Activated T-cell treated with anti-CD3 and anti-CD28 coated beads, Interleukin-2, amount 50 U/mL, for 1 hour (primary cell): ENCODE data around the gene MRPL27.

Experiments
- DNase-seq: peaks from one replicate; pipeline ENCODE4 v3.0.0-alpha.2; 2020

MRPL27 gene

DNA sequence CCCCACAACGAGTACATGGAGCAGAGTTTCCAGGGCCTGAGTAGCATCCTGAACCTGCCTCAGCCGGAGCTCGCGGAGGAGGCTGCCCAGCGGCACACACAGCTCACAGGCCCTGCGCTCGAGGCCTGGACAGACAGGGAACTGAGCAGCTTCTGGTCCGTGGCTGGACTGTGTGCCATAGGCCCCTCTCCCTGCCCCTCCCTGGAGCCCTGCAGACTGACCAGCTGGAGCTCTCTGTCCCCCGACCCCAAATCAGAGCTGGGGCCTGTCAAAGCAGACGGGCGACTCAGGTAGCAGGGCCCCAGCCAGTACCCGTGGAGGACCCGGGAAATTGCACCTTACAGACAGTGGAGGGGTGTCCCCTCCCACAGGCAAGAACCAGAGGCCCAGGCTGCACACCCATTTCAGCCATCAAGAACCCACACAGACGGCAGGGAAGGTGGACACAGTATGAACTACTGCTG is 13.0 kb downstream of the MRPL27 start:
- DNase-seq, result peak; percentile 15

DNA sequence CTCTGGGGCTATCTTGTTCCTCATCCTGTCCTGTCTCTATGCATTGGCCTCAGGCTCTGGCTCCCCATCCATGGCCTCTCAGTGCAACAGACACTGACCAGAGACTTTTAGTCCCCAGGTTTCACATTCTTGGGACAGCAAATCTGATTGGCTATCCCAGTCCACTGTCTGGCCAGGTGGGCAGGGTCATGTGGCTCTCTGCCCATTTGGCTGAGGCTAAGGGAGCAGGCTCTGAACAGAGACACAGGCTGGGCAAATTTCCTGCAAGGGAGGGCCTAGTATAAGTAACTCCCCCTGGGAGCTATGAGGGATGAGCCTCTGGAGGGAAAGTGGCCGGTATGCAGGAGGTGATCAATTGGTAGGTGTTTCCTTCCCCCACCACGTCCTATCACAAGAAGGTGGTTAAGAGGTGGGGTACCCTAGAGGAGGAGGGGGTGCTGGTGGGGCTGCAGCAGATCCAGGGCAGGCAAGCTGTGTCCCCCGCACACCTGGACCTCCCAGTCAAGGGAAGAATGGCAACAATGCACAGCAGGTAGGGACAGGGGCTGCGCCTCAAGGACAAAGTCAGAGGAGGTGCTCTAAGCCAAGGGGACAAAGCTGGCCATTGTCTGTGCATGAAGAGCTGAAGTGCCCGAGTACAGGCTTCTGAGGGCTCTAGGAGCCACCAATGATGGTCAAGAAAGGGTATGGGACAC is 13.8 kb downstream of the MRPL27 start:
- DNase-seq, result peak; percentile 12

DNA sequence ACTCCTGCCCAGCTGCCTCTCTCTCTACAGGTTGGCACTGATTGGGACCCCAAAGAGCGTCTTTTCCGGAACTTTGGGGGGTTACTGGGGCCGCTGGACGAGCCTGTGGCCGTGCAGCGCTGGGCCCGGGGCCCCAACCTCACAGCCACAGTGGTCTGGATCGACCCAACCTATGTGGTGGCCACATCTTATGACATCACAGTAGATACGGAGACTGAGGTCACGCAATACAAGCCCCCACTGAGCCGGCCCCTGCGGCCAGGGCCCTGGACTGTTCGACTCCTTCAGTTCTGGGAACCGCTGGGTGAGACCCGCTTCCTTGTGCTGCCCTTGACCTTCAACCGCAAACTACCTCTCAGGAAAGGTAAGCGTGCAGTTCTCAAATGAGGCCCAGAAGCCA is 14.8 kb downstream of the MRPL27 start:
- no peak for DNase-seq

DNA sequence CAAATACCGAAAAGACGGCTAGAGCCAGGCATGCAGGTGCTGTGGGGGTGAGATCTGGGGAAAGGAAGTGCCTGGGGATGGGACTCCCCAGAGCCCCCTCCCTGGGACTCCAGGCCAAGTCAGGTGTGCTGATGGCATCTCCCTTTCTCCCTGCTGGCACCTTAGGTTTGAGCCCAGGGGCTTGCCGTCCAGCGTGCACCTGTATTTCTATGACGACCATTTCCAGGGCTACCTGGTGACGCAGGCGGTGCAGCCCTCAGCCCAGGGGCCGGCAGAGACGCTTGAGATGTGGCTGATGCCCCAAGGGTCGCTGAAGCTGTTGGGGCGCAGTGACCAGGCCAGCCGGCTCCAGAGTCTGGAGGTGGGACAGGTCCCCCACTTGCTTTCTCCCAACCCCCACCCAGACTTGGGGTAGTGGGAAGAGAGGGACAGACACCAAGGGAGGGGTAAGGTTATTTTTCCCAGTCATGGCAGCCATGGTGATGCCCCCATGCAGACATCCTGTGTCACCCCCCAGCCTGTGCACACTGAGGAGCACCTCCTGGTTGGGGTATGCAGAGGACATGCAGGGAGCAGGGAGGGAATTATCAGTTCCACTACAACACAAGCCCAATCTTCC is 16.0 kb downstream of the MRPL27 start:
- peak; percentile 8 for DNase-seq

DNA sequence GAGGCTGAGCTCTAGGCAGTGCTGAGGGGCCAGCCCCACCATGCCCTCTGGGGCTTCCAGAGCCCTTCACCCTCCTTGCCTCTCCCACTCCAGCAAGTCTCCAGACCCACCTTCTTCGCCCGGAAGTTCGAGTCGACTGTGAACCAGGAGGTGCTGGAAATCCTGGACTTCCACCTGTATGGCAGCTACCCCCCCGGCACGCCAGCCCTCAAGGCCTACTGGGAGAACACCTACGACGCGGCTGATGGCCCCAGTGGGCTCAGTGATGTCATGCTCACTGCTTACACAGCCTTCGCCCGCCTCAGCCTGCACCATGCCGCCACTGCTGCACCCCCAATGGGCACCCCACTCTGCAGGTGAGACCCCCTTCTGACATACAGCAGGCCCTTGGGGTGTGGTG is 16.6 kb downstream of the MRPL27 start:
- peak; percentile 15 for DNase-seq

DNA sequence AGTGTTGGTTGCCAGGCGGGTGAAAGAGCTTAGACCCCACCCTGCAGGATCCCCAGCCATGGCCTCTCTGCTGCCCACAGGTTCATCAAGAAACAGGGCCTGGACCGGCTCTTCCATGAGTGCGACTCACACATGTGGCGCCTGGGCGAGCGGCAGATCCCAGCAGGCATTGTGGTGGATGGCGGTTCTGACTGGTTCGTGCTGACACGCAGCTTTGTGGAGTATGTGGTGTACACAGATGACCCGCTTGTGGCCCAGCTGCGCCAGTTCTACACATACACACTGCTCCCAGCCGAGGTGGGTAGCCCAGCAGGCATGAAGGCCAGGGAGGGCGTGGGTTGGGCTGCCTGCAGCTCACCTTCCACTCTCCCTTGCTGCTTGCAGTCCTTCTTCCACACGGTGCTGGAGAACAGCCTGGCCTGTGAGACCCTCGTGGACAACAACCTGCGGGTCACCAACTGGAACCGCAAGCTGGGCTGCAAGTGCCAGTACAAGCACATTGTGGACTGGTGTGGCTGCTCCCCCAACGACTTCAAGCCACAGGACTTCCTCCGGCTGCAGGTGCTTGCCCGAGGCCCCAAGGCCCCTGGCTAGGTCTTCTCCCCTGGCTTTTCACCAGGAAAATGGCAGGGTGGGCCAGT is 17.2 kb downstream of the MRPL27 start:
- peak; percentile 15 for DNase-seq

DNA sequence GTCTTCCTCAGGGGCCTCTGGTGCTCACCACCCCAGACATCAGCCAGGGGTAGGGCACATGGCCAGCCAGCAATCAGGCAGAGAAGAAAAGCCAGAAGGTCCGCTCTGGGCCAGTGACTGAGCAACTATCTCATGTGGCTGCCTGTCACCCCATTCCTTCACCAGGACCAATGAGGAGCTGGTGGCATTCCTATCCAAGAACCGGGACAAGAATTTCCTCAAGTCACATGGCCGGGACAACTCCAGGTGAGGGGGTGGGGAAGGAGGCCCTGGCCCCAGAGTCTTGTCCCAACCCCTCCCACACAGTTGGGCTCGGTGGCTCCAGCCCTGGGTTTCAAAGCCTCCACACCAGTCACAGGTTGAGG is 17.7 kb downstream of the MRPL27 start:
- DNase-seq, result peak; percentile 10

DNA sequence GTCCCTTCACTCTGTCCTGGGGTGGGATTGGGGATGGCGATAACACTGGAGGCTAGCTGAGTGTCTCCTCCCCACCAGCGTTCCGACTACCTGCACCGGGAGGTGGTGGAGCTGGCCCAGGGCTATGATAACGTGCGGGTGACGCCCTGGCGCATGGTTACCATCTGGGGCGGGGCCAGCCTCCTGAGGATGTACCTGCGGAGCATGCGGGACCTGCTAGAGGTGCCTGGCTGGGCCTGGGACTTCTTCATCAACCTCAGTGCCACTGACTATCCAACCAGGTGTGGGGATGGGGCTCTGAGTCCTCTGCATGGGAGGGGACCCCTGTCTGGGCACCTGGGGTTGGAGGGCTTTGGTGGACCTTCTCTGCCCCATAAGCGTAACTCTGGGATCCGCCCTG is 18.2 kb downstream of the MRPL27 start:
- peak; percentile 12 for DNase-seq

DNA sequence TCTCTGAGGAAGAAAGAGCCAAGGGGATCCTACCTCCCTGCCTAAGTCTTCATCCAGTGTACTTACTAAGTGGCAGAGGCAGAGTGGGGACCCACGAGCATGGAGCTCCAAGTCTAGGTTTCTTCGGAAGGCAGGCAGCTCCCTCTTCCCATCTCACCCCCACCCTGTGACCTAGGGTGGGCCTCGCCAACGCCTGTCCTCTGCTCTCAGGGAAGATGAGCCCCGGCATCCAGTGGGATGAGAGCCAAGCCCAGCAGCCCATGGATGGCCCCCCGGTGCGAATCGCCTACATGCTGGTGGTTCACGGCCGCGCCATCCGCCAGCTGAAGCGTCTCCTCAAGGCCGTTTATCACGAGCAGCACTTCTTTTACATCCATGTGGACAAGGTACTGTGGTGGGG is 18.8 kb downstream of the MRPL27 start:
- peak; percentile 10 for DNase-seq

DNA sequence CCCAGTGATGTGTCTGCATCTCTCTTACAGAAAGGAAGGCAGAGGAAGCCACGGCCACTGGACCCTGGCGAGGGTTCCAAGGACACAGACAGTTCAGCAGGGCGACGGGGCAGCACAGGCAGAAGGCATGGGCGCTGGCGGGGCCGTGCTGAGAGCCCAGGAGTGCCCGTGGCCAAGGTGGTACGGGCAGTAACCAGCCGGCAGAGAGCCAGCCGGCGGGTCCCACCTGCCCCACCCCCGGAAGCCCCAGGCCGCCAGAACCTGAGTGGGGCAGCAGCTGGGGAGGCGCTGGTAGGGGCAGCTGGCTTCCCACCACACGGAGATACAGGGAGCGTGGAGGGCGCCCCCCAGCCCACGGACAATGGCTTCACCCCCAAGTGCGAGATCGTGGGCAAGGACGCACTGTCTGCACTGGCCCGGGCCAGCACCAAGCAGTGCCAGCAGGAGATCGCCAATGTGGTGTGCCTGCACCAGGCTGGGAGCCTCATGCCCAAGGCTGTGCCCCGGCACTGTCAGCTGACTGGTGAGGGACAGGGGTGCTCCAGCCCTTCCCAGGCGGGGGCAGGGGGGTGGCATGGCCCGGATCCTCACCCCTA is 19.3 kb downstream of the MRPL27 start:
- DNase-seq, result peak; percentile 11

DNA sequence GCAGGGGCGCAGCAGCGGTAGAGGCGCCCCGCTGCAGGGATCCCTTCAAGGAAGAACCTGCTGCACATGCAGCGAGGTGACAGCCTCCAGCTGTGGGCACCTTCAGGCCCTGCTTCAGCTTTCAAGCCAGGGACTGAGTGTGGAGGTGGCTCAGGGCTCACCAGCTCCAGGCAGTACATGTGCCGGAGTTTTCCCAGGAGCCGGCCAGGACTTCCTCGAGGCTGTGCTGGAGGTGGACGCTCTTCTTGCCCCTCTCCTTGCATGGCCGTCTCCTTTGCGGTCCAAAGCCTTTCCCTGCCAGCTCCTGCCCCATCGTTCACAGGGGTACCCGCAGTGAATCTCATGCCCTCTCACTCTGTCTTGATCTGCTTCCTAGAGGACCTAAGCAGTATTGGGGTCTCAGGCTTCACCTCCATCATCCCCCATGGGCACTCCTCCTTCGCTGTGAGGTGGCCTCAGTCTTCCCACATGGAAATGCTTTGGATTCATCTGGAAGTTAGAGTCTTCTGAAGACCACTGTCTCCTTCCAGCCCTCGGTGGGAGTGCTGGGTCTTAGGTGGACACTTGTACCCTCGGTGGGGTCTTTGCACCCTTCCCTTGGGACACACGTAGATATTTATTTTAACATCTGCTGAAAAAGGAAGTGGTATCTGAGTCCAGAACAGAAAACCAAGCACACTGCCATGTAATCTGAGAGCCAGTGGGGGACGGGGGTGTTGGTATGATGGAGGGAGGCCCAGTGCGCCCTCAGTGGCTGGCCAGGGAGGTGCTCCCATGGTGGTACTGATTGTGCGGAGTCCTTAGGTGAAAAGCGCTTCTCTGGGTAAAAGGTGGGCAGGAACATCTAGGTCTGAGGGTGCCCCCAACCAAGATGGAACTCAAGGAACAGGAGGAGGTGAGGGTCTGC is 20.0 kb downstream of the MRPL27 start:
- peak; percentile 11 for DNase-seq

DNA sequence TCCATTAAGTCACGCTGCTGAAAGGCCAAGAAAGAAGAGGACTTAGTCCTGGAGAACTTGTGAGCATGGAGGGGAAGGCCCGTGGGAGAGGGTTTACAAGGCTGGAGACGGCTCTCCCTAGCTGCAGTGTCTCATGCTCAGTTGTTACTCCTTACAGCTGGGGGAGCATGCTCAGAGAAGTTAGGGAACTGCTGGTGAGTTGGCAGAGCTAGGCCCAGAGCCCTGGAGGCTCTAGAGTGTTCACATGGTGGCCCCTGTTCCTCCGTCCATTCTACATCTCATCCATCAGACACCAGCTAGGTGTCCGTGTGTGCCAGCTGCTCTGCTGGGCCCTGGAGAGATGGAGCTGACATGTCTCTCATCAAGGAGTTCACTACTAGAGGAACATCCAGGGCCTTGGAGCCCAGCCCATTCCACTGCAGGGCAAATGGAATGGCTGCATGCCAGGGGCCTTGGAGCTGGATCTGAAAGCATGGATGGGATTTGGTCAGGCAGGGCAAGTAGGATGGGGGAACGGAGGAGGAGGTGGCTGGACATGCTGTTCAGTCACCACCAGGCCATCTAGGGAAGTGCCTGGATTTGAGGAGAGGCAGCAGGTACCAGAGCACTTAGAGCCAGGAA is 20.8 kb downstream of the MRPL27 start:
- peak; percentile 10 for DNase-seq

DNA sequence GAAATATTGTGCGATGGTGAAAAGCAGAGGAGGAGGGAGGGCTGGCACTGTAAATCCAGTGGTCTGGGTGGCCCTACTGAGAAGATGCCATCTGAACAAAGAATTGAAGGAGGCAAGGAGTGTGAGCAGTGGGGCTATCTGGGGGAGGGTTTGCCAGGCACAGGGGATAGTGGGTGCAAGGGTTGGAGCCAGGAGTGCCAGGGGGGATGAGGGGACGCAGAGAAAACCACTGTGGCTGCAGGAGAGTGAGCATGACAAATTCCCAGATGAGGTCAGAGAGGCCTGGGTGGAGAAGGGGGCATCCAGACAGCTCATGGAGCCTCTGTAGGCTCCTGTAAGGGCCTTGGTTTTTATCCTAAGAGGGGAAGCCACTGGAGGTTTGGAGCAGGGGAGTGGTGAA is 22.3 kb downstream of the MRPL27 start:
- peak; percentile 2 for DNase-seq

DNA sequence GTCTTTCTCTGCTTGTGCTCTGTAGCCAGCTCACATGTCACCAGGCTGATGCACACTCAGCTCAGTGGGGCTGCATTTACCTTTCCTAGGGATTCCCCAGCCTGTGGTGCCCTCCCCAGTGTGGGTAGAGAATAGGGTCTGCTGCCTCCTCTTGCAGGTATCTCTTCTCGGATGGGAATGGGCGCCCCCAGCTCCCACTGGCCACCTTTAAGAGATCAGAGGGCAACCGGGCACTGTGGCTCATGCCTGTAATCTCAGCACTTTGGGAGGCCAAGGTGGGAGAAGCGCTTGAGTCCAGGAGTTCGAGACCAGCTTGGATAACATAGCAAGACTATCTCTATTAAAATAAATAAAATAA is 23.8 kb downstream of the MRPL27 start:
- DNase-seq, result peak; percentile 12

DNA sequence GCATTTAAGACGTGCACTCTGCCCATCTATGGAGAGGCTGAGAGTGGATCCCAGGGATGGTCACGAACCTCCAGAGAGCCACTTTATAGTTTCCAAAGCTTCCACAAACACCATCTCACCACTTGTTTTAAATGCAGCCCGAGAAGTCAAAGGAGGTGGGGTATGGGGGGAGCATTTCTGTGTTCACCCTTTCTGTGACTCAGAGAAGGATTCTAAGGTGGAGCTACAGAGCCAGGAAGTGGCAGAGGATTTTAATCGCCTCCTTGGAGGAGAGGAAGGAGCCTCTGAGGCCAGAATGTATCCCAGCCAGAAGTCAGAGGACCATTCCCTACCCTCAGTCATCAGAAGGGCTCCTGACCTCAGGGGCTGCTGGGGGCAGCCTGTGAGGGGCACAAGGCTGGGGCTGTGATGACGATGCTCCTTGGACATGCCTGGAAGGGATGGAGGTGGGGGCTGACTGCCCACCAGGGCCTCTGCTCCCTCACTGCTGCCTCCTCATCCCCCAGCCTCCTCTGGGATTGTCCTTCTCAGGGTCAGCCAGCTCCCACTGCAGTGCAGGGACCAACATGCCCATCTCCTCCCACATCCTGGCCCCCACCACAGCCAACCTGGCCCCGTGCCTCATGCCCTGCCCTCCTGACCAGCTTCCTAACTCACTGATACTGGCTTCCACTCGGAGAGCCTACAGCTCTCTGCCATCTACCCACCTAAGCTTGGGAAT is 24.3 kb downstream of the MRPL27 start:
- peak; percentile 8 for DNase-seq

DNA sequence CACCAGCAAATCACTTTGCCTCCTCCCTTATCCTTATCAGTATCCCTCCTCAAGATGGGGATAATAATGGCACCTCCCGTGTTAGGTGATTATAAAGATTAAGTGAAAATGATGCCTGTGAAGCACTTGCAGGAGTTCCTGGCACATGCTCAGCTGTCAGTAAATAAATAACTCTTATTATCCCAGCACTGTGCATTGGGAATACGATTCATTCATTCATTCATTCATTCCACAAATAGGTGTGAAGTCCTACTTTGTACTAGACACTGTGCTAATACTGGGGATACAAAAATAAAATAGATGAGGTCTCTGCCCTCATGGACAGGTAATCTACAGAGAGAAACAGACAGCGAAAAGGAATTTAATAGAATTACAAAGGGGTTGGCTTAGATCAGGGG is 25.1 kb downstream of the MRPL27 start:
- no peak for DNase-seq

DNA sequence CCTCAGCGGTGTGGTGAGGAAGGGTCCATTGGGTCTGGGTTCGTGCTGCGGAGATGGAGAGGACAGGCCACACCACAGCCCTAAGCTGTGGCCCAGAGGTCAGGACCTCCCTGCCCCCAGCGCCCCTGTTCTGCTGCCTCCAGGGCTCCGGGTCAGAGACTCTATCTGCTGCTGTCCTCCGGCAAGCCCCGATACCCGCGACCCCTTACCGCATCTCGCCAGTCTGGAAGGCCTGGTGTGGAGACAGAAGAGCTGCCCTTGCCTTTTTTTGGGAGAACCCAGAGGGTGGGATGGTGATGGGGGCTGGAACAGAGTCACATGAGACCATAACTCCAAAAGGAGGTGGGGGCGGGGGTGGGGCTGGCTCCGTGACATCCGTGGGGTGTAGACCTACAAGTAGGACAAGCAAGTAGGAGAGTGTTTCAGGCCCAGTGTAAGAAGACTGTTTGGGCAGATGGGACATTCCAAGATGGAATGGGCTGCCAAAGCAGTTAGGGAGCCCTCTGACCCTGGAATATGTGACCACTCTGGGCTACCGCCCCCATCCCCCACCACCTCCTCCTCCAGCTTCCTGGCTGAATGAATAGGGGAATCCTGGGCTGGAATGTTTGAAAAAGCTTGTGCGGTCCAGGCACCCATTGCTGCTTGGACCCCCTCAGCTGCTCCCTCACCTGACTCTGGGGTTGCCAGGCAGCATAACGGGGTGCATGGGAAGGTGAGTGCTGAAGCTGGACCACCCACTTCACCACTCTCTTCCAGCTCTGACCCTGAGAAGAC is 25.7 kb downstream of the MRPL27 start:
- peak; percentile 20 for DNase-seq

DNA sequence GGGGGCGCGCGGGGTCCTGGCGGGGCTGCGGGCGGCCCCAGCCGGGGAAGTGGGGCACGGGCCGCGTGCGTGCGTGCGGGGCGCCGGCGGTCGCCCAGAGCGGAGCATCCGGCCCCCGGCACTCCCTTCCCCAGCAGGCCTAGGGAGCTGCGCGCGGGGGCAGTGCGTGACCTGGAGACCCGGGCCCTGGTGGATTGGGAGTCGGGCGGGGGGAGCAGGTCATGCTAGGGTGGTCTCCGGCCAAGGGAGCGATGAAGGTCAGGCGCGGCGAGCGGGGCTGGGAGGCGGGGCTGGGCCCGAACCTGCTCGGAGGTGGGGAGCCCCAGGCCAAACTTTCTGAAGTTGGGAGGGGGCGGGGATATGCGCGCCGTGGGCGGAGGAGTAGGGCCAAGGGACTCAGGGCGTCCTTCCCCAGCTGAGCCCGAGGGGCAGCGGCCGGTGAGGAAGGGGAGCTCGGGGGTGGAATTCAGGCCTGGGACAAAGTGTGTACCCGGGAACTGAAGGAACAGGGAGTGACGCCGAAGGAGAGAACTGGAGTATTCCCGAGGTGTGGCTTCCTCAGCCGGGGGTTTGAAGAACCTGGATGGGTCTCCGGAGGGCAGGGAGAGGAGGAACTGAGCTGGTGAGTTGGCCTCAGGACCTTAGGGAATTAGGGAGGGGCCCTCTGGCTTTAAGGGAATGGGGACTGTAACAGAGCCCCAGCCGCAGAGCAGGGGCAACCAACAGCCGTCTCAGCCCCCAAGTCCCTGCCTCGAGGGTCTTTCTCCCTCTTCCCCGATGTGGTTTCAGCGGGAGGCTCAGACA is 26.5 kb downstream of the MRPL27 start:
- no peak for DNase-seq

DNA sequence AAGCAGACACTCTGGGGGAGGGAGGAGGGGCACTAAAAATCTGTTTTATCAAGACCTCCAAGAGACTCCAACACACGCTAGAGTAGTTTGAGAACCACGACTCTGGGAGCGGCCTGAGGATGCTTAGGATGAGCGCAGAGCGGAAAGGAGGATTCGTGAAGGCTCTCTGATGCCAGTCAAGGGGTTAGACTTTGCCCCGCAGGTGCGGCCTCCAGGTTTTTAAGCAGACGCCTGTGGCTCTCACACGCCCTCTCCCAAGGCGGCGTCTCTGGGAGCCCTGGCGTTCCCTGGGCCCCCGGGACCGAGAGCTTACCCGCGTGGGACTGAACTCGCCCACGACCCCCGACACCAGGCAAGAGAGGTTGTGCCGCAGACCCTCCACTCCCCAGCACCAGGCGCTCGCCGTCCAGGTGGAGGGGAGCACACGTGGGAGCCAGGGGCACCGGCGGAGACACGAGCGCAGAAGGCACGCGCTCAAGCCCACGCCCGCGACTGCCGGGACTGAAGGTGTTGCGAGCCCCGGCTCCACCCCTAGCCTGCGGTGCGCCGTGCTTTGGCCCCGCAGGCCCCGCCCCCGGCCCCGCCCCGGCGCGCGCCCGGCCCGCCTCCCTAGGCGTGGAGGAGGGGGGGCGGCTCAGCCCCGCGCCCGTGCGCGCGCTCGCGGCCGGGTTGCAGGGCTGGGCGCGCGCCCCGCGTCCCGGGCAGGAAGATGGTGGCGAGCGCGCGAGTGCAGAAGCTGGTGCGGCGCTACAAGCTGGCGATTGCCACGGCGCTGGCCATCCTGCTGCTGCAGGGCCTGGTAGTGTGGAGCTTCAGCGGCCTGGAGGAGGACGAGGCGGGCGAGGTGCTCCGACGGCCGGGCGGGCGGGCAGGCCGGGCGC is 27.3 kb downstream of the MRPL27 start, which contains the start of gene XYLT2:
Gene XYLT2, plus strand, starts transcription at position 695 of the 881 bp plus-strand sequence. Its CDS starts 15 bp downstream, at position 710.
- DNase-seq, result peak; percentile 94
